Naive B cell (primary cell): ENCODE results near the gene SBNO2. TPM values are rescaled to one million over a fixed set of nuclear protein-coding genes. Genes with fewer than 3 reads are reported as not detected.

ENCODE experiments used
- ATAC-seq, 2 donors: fragments of 150-1000 bp; cut with Tn5 transposase; 2 replicates each; pipeline ENCODE4 v1.10.0; 2021; ENCODE audit warnings: low read depth in 2 of 2, mild to moderate bottlenecking in 2 of 2, moderate library complexity in 2 of 2
- DNase-seq: peaks from one replicate; pipeline ENCODE4 v3.0.0; 2022
- H3K27ac Mint-ChIP-seq, 6 donors: one replicate each; pipeline ENCODE4 v1.8.0; 2020 to 2022; ENCODE audit warnings: mild to moderate bottlenecking in 6 of 6, mixed read lengths in 6 of 6, moderate library complexity in 5 of 6, inconsistent platforms in 2 of 6
- H3K27me3 Mint-ChIP-seq, 3 donors: one replicate each; pipeline ENCODE4 v1.8.0; 2021 to 2022; ENCODE audit warnings: mixed read lengths in 3 of 3, mild to moderate bottlenecking in 1 of 3
- H3K36me3 Mint-ChIP-seq, 2 donors: one replicate each; pipeline ENCODE4 v1.8.0; 2020 to 2022; ENCODE audit warnings: mixed read lengths in 2 of 2, inconsistent platforms in 1 of 2, mild to moderate bottlenecking in 1 of 2
- H3K4me1 Mint-ChIP-seq, 3 donors: one replicate each; pipeline ENCODE4 v1.8.0; 2020 to 2022; ENCODE audit warnings: mixed read lengths in 3 of 3, inconsistent platforms in 1 of 3, mild to moderate bottlenecking in 1 of 3, moderate library complexity in 1 of 3
- H3K4me3 Mint-ChIP-seq, 8 donors: one replicate each; pipeline ENCODE4 v1.8.0; 2020 to 2022; ENCODE audit warnings: mild to moderate bottlenecking in 8 of 8, mixed read lengths in 8 of 8, moderate library complexity in 8 of 8, inconsistent platforms in 2 of 8
- H3K9me3 Mint-ChIP-seq, 7 donors: one replicate each; pipeline ENCODE4 v1.8.0; 2020 to 2022; ENCODE audit warnings: mixed read lengths in 7 of 7, mild to moderate bottlenecking in 5 of 7, inconsistent platforms in 2 of 7, moderate library complexity in 1 of 7
- polyA plus RNA-seq, 6 donors: library from polyadenylated mRNA; unstranded; fragments of 300-500 nt; fragmentation: Illumina TruSeq; gene quantifications; one replicate each; pipeline ENCODE4 v1.2.3, GENCODE V29; 2021; ENCODE audit warnings: low read depth in 6 of 6

Gene SBNO2
- polyA plus RNA-seq, 6 donors from 2014 or later, result 0.78 to 2.3 (median 1.3) TPM

DNA sequence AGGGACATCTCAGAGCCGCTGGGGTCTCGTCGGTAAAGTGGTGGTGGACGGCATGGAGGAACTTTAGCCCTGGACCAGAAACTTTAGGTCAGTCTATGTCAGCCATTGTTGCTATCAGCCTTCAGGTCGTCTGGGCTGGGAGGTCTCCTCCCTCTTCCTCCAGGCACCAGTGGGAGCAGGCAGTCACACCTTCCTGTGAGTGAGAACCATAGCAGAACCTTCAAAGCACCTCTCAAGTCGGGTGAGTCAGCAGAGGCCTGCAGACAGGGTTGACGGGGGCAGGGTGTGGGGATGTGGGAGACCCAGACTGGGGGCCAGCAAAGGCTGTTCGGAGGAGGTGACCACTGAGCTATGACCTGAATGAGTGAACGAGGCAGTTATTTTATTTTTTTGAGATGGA, 15.4 kb upstream of the SBNO2 start:
- H3K27ac Mint-ChIP-seq, result no peak overlapping the region
- ATAC-seq, result no peak
- DNase-seq, result no peak
- no peaks in the 10 kb centered on the region for H3K9me3 Mint-ChIP-seq
- no peaks in the 10 kb centered on the region for H3K27me3 Mint-ChIP-seq
- H3K4me1 Mint-ChIP-seq, result no peaks in the 10 kb centered on the region
- H3K4me3 Mint-ChIP-seq, result no peak overlapping the region
- H3K36me3 Mint-ChIP-seq, result no peaks in the 10 kb centered on the region

DNA sequence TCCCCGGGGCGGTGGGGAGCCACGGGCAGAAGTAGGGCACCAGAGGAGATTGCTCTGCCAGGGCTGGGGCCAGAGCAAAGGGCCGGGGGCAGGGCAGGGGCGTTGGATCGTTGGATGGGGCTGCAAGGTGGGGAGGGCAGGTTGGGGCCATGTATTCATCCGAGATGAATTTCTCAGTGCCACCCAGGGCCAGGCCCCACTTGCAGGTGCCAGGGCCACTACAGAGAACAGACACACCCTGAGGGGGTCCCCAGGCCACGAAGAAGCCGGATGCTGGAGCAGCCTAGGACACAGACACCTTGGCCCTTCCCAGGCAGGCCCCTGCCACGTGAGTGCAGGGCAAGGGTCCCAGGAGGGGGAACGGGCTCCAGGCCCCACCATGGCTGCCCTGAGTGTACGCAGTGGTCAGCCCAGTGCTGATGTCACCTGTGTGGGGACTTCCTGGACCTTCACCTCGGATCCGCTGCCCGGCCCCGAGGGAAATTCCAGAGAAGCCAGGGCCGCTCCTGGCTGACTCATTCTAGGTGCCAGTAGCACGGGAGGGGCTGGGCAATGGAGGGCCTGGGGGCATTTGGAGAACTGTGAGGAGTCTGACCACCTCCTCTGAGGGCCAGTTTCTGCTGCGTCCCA, 9.6 kb upstream of the SBNO2 start:
- Mint-ChIP-seq H3K36me3 (no peaks in the 10 kb centered on the region), H3K4me1 (peaks cover 20 to 26% (median 23%) of the 10 kb centered on the region in 3 donors), H3K27me3 (no peaks in the 10 kb centered on the region), H3K9me3 (no peaks in the 10 kb centered on the region), H3K27ac (no peak overlapping the region), H3K4me3 (no peak overlapping the region)
- ATAC-seq, result no peak
- no peak for DNase-seq

DNA sequence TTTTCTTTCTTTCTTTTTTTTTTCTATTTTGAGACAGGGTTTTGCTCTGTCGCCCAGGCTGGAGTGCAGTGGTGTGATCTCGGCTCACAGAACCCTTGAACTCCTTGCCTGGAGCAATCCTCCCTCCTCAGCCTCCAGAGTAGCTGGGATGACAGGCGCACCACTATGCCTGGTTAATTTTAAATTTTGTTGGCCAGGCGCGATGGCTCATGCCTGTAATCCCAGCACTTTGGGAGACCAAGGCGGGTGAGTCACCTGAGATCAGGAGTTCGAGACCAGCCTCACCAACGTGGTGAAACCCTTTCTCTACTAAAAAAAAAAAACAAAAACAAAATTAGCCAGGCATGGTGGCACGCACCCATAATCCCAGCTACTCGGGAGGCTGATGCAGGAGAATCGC, 8.7 kb upstream of the SBNO2 start:
- no peaks in the 10 kb centered on the region for H3K27me3 Mint-ChIP-seq
- ATAC-seq (no peak), DNase-seq (no peak)
- H3K4me3 Mint-ChIP-seq, result no peak overlapping the region
- H3K4me1 Mint-ChIP-seq, result peaks cover 20 to 26% (median 23%) of the 10 kb centered on the region in 3 donors
- no peak overlapping the region for H3K27ac Mint-ChIP-seq
- H3K36me3 Mint-ChIP-seq, result no peaks in the 10 kb centered on the region
- no peaks in the 10 kb centered on the region for H3K9me3 Mint-ChIP-seq

DNA sequence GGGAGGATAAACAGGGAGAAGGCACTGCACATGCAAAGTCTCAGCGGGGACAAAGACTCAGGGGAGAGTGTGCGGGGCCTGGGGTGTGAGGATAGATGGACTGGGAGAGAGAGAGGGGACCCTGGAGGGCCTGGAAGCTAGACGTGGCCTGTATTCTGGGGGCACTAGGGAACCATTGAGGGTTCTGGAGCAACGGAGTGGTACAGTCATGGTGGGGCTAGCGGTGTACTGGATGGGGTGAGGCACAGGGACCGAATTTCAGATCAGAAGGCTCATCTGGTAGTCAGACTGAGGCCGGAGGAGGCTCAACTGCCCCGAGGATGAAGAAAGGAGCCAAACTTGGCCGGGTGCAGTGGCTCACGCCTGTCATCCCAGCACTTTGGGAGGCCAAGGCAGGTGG, 8.0 kb upstream of the SBNO2 start:
- Mint-ChIP-seq H3K36me3 (no peaks in the 10 kb centered on the region), H3K4me1 (peaks cover 20 to 26% (median 23%) of the 10 kb centered on the region in 3 donors), H3K9me3 (no peaks in the 10 kb centered on the region), H3K27me3 (no peaks in the 10 kb centered on the region), H3K27ac (peak overlapping the region in 2 of 6 donors; percentile 46 to 81), H3K4me3 (peak overlapping the region in 1 of 8 donors; percentile 63)
- no peak for DNase-seq
- ATAC-seq, result no peak

DNA sequence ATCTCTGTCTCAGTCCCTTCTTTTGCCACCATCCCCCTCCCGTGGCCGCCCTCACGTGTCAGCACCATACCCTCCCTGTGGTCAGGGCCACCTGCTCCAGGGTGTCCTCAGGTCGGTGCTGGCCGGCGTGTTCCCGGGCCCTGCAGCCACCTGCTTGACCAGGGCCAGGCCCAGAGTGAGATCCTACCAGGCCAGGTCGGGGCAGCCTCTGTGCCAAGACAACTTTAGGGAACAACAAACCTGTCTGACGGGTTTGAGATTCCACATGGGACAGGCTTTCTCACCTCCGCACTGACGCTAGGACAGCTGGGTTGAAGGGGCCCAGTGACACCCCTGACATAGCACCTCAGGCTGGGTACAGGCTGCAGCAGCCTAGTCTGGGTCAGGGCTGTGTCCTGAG, 7.5 kb upstream of the SBNO2 start:
- H3K27ac Mint-ChIP-seq, result peak overlapping the region in 1 of 6 donors; percentile 81
- no peaks in the 10 kb centered on the region for H3K36me3 Mint-ChIP-seq
- peaks cover 20 to 26% (median 23%) of the 10 kb centered on the region in 3 donors for H3K4me1 Mint-ChIP-seq
- no peaks in the 10 kb centered on the region for H3K27me3 Mint-ChIP-seq
- no peaks in the 10 kb centered on the region for H3K9me3 Mint-ChIP-seq
- ATAC-seq (no peak), DNase-seq (no peak)
- H3K4me3 Mint-ChIP-seq, result peak overlapping the region in 1 of 8 donors; percentile 70

DNA sequence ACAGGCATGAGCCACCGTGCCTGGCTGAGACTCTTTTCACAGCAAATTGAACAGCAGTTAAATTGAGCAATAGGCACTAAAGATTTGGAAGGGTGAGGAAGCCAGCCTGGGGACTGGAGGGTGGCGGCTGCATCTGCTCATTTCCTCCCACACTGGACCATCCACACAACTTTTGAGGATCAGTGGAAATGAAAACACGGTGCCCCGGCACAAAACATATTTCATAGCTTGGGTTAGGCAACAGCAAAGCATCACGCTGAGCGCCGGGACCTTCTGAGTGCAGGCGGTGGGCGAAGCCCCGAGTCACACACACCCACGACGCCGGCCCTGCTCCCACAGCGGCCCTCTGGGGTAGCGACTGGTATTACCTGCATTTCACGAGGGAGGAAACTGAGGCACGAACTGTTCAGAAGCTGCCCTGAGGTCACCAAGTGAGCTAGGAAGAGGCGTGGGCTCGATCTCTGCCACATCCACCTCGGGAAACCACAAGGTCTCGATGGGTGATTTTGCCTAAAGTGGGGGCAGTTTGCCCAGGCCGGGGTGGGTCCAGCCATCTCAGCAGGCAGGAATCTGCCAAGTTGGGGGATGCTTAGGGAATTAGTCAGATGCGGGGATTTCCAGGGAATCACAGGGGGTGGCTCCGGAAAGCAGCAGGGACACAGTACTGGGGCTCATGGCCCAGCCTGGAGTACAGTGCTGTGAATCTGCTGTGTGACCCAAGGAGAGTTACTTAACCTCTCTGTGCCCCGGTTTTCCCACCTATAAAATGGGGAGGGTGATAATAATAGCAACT, 3.5 kb upstream of the SBNO2 start:
- no peaks in the 10 kb centered on the region for H3K36me3 Mint-ChIP-seq

DNA sequence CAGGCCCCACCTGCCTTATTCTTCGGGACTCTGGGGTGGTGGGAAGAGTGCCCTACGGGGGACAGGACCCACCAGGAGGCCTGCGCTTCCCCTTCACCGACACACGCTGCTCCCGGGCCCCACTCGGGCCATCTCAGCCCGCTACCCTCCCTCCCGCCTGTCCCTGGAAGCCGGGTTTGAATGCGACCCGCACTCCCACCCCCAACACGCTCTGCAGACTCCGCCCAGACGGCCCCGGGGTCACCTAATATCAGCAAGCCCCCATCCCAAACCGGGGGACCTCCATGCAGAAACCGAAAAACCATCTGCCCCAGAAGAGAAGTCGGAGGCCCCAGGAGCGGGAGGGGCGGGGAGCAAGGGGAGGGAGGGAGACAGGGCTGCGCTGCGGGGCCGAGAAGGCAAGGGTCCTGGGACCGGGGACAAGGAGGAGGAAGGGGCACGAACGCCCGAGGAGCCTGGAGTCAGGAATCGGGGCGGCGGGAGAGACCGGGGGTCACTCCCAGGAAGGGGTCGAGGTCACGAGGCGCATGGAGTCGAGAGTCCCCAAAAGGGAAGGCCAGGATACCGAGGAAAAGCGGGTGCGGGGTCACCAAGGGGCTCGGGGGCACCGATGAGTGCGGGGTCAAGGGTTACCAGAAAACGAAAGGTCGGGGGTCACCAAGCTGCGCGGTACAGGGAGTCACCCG, 766 bp downstream of the SBNO2 start:
- H3K4me1 Mint-ChIP-seq, result peaks cover 22 to 36% (median 31%) of the 10 kb centered on the region in 3 donors
- no peaks in the 10 kb centered on the region for H3K27me3 Mint-ChIP-seq
- peak; percentile 17 for DNase-seq

More for the DNA sequence above, 3.5 kb upstream of the SBNO2 start:
- H3K27me3 Mint-ChIP-seq, result no peaks in the 10 kb centered on the region
- peak overlapping the region in 2 of 8 donors; percentile 34 to 41 for H3K4me3 Mint-ChIP-seq
- H3K27ac Mint-ChIP-seq, result peak overlapping the region in 1 of 6 donors; percentile 47
- DNase-seq (no peak), ATAC-seq (no peak)
- no peaks in the 10 kb centered on the region for H3K9me3 Mint-ChIP-seq
- peaks cover 27 to 34% (median 33%) of the 10 kb centered on the region in 3 donors for H3K4me1 Mint-ChIP-seq

DNA sequence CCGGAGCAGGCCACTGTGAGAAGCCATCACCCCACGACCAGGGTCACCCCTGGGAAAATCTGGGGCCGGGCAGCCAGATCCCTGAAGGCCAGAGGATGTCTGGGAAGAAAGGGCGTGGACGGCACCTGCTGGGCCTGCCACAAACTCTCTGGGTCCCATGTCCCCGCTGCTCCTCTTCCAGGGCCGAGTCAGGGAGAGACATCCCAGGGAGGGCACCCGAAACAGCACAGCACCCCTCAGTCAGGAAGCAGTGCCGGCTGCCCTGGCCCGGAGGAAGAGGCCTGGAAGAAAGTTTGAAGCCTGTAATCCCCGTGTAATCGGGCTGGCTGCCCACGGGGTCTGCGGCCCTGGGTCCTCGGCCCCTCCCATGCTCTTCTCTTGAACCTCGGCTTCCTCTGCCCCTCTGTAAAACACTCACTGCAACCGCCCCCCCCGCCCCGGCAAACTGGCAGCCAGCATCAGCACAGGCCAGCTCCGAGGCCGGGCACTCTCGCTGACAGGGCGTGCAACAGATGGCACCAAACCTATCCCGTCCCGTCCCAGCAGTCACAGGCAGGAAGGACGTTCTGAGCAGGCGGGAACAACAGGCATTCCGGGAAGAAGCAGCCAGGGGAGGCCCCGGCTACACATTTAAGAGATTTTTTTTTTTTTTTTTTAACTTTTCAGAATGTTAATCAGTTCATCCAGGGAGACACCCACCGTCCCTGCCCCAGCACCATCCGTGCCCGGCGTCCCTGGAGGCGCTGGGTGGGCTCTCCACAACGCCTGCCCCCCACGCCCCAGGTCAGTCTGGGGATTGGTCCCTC, 1.5 kb downstream of the SBNO2 start:
- H3K4me1 Mint-ChIP-seq, result peaks cover 22 to 36% (median 31%) of the 10 kb centered on the region in 3 donors
- DNase-seq (no peak), ATAC-seq (no peak)
- H3K27ac Mint-ChIP-seq, result peak overlapping the region in 5 of 6 donors; percentile 11 to 97 (median 84)
- no peaks in the 10 kb centered on the region for H3K27me3 Mint-ChIP-seq
- H3K36me3 Mint-ChIP-seq, result peaks cover 0 to 8% of the 10 kb centered on the region in 2 donors
- peak overlapping the region; percentile 80 to 95 (median 90) for H3K4me3 Mint-ChIP-seq
- no peaks in the 10 kb centered on the region for H3K9me3 Mint-ChIP-seq

More for the DNA sequence above, 766 bp downstream of the SBNO2 start:
- peak overlapping the region; percentile 87 to 95 (median 90) for H3K4me3 Mint-ChIP-seq
- H3K9me3 Mint-ChIP-seq, result no peaks in the 10 kb centered on the region
- peak; percentile 23 to 31 for ATAC-seq
- H3K36me3 Mint-ChIP-seq, result peaks cover 0 to 8% of the 10 kb centered on the region in 2 donors
- H3K27ac Mint-ChIP-seq, result peak overlapping the region; percentile 70 to 97 (median 94)

DNA sequence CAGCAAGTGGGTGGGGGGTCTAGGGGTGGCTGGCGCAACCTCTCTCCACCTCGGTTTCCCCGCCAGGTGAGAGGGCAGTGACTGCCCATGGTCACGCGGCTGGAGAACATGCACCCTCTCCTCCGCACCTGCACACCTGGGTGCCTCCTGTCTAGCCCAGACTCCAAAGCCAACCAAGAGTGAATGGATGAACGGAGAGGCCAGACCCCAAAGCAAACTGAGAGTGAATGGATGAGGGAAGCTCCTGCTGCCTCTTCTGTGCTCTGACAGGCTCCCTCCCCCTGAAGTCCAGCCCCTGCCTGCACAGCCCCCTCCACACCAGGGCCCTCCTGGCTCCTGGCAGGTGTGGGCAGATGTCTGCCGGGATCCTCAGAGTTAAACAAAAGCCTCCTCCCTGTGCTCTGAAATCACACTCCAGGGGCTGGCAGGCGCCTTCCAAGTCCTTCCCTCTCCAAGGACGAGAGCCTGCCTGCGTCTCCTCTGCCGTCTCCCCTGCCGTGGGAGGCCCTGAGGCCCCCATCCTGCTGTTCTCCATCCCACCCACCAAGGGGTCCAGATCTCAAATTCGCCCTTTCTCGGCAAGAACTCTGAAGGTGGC, 2.2 kb downstream of the SBNO2 start:
- Mint-ChIP-seq H3K36me3 (peaks cover 0 to 8% of the 10 kb centered on the region in 2 donors), H3K27me3 (no peaks in the 10 kb centered on the region), H3K9me3 (no peaks in the 10 kb centered on the region), H3K4me3 (peak overlapping the region; percentile 39 to 95 (median 88)), H3K4me1 (peaks cover 22 to 36% (median 31%) of the 10 kb centered on the region in 3 donors), H3K27ac (peak overlapping the region in 1 of 6 donors; percentile 95)
- no peak for ATAC-seq
- DNase-seq, result no peak

DNA sequence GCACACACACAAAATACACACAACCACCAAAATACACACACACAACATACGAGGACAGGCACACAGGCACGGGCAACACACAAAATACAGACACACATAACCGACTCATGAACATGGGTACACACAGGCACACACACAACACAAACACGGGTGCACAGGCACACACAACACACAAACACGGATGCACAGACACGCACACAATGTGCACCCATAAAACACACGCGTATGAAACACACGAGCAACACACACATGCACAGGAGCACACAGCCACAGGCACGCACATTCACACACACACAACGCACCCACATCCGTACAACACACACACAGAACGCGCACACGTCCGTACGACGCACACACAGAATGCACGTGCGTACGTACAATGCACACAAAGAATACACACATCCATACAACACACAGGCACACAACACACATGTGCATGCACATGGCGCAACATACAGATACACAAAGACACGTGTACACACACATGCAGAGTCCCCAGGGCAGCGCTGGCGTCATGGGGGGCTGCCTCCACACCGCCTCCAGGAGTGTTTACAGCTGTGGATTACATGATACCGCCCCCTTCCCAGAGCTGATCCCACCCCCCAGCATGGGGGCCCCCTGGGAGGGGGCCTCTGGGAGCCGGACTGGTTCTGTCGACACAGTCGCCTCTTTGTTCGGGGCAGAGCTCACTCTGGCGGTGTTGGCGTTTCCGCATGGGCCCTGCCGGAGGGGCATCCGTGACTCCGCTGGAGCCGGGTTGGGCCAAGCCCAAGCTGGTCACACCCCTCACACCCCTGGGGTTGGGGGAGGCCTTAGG, 2.9 kb downstream of the SBNO2 start:
- H3K4me1 Mint-ChIP-seq, result peaks cover 26 to 36% (median 36%) of the 10 kb centered on the region in 3 donors

DNA sequence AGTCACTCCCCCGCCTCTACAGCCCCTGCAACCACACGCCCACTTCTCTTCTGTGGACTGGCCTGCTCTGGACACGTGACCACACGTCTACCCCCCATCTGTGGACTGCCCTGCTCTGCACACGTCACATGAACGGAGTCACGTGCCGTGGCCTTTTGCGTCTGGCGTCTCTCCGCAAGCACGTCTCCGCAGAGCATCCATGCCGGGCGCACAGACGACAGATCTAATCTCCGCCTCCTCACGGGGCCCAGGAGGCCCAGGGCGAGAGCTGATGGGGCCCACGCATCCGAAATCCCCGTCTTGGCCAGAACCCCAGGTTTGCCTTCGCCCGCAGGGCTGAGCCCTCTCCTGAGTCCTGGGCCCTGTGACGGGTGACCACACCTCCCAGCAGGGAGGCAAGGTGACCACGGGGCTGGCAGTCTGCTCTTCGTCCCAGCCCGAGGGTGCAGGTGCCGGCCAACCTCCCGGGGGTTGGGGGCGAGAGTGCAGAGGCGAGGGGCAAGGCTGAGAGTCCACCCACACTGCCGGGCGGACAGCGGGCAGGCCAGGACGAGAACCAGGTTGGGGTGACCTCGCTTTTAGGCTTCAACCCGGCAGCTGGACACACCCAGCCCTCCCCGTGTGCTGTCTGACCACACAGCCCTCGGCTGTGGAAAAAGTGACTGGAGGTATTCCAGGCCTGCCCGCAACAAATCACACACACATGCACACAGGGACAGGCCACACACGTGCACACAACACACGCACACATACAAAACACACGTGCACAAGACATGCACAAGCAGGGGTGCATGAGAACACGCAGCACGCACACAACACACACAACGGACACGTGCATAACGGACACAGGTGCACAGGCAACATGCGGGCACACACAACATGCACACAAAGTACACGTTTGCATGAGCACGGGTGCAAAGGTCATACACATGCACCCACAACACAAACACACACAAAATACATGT, 3.9 kb downstream of the SBNO2 start:
- peaks cover 26 to 39% (median 38%) of the 10 kb centered on the region in 3 donors for H3K4me1 Mint-ChIP-seq
- ATAC-seq (no peak), DNase-seq (no peak)
- peak overlapping the region in 2 of 6 donors; percentile 32 to 44 for H3K27ac Mint-ChIP-seq
- peak overlapping the region in 5 of 8 donors; percentile 4 to 81 (median 46) for H3K4me3 Mint-ChIP-seq
- H3K36me3 Mint-ChIP-seq, result peaks cover 0 to 8% of the 10 kb centered on the region in 2 donors
- no peaks in the 10 kb centered on the region for H3K27me3 Mint-ChIP-seq
- no peaks in the 10 kb centered on the region for H3K9me3 Mint-ChIP-seq

More for the DNA sequence above, 2.9 kb downstream of the SBNO2 start:
- DNase-seq, result no peak
- Mint-ChIP-seq H3K27me3 (no peaks in the 10 kb centered on the region), H3K36me3 (peaks cover 0 to 8% of the 10 kb centered on the region in 2 donors), H3K4me3 (peak overlapping the region in 7 of 8 donors; percentile 4 to 95 (median 56)), H3K27ac (peak overlapping the region in 2 of 6 donors; percentile 5 to 94), H3K9me3 (no peaks in the 10 kb centered on the region)
- no peak for ATAC-seq
